ENCODE measurements around the gene CKMT1A.
A peak's percentile ranks its signal among the peaks of the same experiment; 100 is the strongest.
"Not testable (repeated sequence)": the region's sequence is repeated elsewhere in the genome, so short reads cannot be mapped to it uniquely, and the experiment has no call there.

The CKMT1A gene

DNA sequence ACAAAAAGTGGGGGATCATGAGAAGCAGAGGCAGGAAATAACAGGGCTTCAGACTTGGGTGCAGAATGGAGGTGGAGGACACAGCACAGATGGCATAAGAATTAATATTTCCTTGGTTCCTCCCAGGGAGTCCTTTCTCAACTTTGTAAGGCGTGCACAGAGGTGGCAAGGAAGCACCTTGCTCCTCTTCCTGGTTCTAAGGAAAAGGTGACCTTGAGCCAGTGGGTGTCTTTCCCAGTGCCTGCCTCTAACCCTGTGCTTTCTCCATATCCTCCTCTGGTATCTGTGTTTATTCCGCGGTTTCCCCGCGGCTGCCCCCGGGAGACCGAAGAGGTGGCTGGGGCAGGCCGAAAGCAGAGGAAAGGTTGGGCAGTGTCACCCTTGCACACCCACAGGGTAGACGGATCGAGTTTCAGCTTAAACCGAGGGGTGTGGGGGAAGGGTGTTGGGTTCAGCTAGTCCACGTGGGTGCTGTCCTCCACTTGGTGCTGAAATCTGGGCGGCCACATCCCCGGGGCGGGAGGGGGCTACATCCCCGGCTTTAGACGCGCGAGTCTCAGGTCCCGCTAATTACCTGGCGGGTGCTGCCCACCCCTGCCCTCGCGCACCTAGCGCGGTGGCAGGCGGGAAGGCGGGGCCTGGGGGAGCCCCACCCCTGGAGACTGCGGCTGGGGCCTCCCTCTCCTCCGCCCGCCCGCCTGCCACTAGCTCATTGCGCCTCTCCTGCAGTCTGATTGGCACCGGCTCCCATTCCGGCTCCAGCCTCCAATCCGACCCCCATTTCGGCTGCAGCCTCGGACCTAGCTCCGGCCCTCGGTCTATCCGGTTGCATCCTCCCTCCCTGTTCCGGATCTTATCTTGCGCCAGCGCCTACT lies at the start of gene CKMT1A:
Gene CKMT1A, plus strand, starts transcription at position 712 of the 875 bp plus-strand sequence. CDS start 192 bp downstream, outside the sequence.
- not testable (repeated sequence) for DNase-seq (ENCODE audit: low spot score)

DNA sequence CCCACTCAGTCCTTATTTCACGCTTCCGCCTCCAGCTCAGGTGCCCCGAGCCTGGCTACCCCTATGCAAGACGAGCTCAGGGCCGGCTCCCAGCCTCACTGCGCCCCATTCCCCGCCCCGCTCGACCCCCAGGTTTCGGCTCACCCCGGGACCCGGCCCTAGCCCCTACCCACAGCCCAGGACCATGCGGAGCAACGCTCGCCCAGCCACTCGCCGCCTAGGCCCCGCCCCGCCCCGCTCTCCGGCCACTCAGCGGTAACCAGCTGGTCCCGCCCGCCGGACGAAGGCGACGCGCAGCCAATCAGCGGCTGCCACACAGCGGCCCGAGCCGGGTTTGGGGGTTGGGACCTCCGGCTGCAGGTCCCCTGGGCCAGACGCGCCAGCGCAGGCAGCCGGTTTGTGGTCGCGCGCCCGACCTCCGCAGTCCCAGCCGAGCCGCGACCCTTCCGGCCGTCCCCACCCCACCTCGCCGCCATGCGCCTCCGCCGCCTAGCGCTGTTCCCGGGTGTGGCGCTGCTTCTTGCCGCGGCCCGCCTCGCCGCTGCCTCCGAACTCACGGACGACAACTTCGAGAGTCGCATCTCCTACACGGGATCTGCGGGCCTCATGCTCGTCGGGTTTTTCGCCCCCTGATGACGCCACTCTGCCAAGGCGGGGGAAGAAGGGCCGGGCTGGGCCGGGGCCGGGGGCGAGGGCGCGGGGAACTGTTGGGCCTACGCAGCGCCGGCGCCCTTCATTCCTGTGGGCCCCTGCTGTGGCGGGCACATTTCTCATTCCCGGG lies 44.8 kb upstream of the CKMT1A start, which contains the start of gene CATSPER2:
Gene CATSPER2, minus strand, starts transcription at position 196 of the 781 bp plus-strand sequence. CDS start 783 bp downstream, outside the sequence.
- no peak for DNase-seq (ENCODE audit: low spot score)

DNA sequence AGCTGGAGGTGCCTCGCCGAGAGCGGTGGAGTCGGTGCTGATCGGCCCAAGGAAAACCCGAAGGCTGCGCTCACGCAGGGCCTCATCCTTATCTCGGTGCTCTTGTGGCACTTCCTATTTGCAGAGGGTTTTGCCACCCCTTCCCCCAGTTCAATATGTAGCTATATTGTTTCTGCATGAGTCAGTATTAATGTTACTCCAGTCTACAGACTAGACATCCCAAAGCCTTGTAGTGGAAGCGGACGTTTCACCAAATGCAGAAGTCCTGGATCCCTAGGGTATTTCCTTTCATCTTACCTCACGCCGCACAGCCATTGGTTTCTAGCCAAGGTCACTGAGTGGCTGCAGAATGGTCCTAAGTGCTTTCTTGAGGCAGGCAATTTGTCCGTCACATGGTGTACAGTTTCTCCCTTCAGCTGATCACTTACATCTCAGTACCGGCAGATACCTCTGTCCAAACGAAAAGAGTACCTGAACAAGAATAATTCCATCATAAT lies 44.2 kb upstream of the CKMT1A start:
- not testable (repeated sequence) for DNase-seq (ENCODE audit: low spot score)

DNA sequence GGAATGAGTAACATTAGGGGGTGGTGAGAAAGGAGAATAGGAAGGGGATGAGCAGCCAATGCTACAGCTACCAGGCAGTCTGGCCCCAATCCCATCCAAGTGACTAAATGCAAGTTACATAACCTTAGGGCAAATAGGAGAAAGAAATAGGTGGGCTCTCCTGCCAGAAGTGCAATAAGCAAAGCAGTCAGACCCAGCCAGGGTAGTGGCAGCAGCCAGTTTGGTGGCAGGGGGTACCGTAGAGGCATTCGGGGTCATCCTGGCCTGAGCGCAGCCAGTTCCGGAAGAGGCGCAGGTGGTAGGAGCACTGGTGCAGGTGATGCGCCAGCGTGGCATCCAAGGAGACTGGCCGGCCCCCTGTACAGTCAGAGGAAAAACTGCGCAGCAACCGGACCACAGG lies 33.9 kb upstream of the CKMT1A start:
- not testable (repeated sequence) for DNase-seq (ENCODE audit: low spot score)

DNA sequence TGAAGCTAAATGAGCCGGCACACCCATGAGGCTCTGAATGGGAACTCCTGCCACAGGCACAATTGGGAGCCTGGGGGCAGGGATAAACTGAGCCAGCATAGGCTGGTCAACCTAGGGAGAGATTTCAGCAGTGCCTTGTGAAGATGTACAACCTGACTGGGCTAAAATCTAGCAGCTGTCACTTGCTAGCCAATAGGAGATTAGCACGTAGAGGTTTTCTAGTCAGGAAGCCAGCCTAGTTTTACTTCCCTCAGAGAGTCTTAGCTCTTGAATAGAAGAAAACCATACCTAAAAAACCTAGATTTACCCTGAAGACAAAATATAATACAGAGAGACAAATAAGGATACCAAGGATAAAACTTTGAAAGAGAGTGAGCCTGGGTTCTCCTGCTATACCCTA lies 31.4 kb upstream of the CKMT1A start:
- DNase-seq (ENCODE audit: low spot score): not testable (repeated sequence)

DNA sequence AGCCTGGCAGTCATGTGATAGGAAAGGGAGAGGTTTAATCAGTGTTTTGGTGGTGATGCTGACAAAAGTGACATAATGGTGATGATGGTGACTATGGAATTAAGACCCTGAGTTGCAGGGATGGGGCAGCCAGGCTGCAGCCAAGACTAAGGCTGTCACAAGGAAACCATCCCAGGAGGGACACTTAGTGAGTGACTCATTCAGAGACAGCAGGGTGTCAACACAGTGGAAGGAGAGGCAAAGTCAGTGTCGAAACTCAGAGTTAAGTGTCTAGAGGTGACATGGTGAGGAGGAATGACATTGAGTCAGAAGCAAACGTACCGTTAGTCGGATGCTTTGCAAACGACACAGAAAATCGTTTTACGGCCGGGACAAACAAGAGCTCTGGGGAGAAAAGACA lies 30.3 kb upstream of the CKMT1A start:
- not testable (repeated sequence) for DNase-seq (ENCODE audit: low spot score)

DNA sequence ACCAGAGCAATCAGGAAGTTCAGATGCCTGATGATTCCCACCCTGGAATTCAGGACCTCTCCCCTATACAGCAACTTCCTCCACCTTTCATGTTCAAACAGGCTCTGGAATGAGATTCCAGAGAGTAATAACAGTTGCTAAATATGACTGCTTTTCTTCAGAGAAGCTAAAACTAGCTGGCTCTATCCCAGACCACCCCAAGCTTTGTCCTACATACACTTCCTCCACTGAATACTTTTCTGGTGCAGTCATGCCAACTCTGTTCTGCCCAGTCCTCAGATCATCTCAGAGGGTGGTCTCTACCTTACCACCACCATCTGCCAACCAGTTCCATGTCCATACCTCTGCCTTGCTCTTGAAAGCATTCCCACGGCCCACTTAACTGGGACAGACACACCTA lies 27.5 kb upstream of the CKMT1A start:
- not testable (repeated sequence) for DNase-seq (ENCODE audit: low spot score)

DNA sequence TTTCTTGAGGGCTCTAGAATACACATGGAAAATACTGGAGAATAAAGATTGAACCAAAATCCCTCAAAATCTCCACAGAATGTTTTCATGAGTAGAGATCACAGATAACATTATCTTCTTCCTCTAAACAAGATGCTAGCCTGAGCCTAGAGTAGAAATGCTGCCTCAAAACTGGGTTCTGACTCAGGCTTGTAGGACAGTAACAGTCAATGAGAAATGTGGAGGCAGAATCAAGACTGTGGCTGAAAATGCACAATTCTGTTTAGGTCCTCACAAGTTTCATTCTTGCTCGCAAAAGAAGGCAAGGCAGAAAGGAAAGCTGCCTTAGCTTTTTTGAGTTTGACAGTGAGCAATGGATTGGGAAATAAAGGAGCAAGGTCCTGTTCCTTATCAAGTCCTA lies 19.5 kb upstream of the CKMT1A start:
- DNase-seq (ENCODE audit: low spot score): not testable (repeated sequence)

DNA sequence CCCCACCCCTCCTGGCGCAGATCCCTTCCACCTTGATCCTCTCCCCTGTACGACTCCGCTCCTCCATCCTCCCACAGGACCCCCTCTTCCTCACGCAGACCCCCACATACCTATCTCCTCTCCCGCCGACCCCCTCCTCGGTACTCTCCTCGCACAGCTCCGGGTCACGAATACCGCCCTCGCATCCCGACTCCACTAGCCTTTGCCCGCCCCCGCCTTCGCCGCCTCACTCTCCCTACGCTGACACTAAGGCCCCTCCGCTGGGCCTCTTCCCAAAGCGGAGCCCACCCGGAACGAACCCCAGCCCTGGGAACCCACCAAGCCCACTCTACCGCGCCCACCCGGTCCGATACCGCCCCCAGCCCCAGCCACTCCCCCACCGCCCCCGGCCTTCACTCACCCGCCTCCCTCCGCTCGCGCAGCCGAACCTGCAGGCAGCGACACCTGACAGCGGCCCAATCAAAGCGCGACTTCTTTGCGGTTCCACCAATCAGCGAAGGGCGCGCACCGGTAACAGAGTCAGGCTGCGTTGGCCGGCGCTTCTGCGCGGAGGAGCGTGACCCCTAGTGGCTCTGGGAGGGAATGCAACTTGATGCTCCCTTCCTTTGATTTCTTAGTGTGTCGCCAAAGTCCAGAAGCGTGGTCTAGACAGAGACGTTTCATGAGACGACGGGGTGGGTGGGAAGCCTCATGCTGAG lies 3.9 kb upstream of the CKMT1A start:
- DNase-seq (ENCODE audit: low spot score): not testable (repeated sequence)

DNA sequence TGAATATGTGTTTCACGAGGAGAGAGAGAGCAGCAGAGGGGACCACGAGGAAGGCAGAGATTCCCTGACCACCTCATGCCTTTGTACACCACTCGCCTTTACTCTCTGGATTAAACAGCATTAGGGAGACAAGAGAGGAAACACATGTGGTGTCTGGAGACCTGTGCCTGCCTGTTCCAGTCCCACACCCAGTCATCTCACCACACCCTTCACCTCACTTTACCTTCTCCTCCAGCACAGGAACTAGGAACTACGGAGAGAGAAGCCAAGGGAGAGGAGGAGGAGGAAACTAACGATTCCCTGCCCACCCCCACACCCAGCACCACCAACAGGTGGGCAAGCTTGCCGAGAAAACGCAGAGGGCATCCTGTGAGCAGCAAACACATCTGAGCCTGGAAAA lies 980 bp upstream of the CKMT1A start:
- not testable (repeated sequence) for DNase-seq (ENCODE audit: low spot score)

DNA sequence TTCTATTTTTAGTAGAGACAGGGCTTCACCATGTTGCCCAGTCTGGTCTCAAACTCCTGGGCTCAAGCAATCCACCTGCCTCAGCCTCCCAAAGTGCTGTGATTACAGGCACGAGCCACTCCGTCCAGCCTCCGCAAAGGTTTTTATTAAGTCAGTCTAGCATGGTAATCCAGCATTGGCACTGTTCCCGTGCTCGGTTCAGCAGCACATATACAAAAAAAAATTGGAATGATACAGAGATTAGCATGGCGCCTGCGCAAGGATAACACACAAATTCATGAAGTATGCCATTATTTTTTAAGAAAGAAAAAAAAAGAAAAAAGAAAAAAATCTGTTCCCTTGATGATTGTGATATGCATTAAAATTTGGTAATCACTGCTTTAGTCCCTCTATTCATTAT lies 8.5 kb downstream of the CKMT1A start:
- DNase-seq (ENCODE audit: low spot score): no peak

DNA sequence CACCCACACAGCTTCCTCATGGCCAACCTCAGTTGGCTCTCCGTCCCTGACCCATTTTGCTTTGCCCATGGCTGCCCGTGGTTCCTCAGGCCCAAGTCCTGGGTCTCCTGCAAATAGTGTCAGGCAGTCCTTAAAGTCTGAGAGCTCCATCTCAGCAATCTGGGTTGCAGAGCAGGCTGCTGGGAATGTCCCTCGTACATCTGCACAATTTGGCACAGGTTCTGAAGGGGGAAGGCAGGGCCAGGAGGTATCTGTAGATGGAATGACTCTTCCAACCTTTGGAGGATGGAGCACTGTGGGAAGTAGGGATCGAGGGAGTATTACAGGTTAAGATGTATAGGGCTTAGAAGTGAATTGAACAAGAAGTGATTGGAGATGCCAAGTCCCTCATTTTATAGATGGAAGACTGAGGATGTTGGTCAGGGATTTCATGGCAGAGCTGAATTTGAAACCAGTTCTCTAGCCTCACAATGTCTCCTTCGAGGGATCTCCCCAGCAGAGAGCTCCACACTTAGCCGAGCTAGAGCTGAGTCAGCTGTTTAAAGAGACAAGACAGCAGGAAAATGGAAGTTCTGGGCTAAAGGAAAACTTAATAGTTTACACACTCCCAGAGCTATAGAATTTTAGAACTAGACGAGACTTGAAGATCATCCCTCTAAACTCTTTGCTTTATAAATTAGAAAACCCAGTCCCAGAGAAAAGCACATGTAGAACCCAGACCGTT lies 9.2 kb downstream of the CKMT1A start:
- DNase-seq (ENCODE audit: low spot score): no peak

DNA sequence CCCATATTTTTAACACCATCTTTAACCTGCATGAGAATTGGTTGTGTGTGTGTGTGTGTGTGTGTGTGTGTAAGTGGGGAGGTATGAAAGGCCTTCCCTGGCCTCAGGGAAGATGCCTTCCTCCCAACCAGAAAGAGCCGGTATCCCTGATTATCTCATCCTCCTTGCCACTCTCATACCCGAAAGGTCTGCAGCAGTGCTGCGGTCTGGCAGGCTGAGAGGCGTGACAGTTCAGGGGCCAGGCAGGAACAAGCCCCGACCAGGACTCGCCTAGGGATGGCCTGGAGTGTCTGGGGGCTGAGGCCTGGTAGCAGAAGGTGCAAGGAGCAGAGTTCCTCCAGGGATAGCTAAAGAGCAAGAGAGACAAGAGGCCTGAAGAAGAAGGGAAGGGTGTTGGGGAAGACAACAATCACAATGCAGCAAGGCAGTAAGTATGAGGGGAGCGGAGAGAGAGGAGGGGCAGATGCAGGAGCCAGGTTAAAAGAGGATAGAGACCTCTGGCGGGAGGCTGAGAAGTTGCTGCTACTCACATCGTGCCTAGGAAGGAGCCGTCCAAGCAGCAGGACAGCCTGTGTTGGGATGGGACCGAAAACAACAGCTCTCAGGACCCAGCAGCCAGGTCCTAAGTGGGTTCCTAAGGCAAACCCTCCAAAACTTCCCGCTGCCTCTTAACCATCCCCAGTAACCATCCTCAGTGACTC lies 16.9 kb downstream of the CKMT1A start:
- not testable (repeated sequence) for DNase-seq (ENCODE audit: low spot score)

DNA sequence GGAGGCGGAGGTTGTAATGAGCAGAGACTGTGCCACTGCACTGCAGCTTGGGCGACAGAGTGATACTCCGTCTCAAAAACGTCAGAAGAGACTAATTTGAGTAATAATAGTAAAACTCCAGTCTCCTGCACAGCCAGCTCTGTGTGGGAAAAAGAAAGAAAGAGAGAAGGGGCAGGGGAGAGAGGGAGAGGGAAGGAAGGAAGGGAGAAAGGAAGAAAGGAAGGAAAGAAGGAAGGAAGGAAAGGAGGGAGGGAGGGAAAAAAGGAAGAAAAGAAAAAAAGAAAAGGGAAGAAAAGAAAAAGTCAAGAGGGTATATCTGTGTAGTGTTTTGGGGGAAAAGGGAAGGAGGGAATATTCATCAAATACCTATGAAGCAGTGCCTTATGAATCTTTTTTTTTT lies 29.5 kb downstream of the CKMT1A start:
- DNase-seq (ENCODE audit: low spot score): no peak

DNA sequence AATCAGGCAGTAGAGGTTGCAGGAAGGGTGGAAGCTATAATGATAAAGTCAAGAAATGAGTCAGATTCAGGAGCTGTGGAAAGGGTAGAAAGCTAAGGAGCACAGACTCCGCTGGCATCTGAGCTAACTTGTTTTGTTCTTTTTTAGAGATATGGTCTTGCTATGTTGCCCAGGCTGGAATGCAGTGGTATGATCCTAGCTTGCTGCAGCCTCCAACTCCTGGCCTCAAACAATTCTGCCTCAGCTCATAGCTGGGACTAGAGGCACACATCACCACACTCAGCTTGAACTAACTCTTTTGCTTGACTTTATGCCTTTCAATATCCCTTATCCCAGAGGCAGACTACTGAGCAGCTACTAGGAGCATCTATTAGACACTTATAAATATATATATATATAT lies 32.6 kb downstream of the CKMT1A start:
- not testable (repeated sequence) for DNase-seq (ENCODE audit: low spot score)

DNA sequence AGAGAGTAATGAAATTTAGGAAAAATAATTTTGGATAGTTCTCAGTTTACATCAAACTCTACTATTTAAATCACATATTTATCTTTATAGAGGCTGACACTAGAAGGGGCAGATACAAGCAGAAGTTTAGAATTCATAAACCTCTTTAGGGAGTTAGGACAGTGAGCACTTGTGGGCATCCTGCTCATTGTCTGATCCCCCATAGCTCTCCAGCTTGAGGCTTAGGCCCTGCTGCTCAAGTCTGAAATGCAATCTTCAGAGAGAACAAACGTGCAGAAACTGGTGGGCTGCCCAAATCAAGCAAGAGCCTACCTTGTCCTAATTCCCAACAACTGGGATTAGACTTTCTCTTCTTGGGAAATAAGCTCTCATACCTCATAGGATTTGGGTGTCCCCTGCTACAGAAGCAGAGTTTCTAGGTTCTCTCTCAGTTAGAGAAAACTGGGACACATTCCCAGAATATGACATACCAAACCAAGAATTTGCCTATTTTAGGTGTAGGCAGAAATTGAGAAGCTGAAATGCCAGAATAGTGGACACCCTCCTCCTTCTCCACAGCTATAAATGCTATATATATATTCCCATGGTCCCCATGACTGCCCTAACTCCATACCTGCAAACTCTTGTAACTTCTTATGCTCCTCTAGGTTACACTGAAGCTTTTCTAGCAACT lies 34.5 kb downstream of the CKMT1A start:
- not testable (repeated sequence) for DNase-seq (ENCODE audit: low spot score)

DNA sequence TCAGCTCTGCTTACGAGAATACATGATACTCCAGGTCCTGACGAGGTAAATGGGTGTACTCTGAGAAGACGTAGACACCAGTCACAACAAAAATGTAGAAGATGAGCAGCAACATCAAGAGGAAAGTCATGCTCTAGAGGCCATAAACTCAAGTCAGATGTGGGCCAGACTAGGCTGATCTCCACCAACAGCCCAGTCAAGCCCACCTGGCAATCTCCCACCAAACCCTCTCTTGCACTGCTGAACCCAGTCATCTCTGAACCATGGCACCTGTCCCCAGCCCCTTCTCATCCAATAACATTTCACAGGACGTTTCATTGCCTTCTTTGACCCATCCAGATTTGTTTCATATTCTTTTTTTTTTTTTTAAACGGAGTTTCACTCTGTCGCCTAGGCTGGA lies 41.8 kb downstream of the CKMT1A start:
- DNase-seq (ENCODE audit: low spot score): no peak

DNA sequence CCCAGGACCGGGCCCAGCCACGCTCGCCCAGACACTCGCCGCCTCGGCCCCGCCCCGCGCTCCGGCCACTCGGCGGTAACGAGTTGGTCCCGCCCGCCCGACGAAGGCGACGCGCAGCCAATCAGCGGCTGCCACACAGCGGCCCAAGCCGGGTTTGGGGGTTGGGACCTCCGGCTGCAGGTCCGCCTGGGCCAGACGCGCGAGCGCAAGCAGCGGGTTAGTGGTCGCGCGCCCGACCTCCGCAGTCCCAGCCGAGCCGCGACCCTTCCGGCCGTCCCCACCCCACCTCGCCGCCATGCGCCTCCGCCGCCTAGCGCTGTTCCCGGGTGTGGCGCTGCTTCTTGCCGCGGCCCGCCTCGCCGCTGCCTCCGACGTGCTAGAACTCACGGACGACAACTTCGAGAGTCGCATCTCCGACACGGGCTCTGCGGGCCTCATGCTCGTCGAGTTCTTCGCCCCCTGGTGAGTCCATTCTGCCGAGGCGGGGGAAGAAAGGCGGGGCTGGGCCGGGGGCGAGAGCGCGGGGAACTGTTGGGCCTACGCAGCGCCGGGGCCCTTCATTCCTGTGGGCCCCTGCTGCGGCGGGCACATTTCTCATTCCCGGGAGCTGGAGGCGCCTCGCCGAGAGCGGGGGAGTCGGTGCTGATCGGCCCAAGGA lies 52.7 kb downstream of the CKMT1A start, which contains the start of gene PDIA3:
Gene PDIA3, plus strand, starts transcription at position 194 of the 658 bp plus-strand sequence. Its CDS starts 102 bp downstream, at position 296.
- DNase-seq (ENCODE audit: low spot score): peak; percentile 90

DNA sequence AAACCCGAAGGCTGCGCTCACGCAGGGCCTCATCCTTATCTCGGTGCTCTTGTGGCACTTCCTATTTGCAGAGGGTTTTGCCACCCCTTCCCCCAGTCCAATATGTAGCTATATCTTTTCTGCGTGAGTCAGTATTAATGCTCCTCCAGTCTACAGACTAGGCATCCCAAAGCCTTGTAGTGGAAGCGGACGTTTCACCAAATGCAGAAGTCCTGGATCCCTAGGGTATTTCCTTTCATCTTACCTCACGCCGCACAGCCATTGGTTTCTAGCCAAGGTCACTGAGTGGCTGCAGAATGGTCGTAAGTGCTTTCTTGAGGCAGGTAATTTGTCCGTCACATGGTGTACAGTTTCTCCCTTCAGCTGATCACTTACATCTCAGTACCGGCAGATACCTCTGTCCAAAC lies 53.2 kb downstream of the CKMT1A start:
- DNase-seq (ENCODE audit: low spot score): not testable (repeated sequence)

Data from HuH-7 (cell line).